Measurements from ENCODE around the gene PRRT4.

DNA sequence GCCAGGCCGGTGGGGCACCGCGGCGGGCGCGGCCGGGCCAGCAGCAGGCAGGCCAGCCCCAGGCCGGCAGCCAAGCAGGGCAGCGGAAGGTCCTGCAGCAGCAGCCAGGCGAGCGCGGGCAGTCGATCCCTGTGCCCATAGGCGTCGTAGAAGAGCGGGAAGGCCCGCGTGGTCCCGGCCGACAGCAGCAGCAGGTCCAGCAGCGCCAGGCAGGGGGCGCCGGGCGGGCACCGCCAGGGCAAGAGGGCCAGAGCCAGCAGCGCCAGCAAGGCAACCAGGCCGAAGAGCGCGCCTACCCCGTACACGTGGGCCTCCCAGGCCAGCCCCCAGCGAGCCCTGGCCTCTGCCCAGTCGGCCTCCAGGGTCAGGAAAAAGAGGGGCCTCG lies 9.3 kb downstream of the PRRT4 start:
- no peak for TF ChIP-seq EZH2 (IDR thresholded peaks at IDR 0.05; ENCODE audit: low read length, missing control alignments)
- TF ChIP-seq CTCF (conservative IDR thresholded peaks at IDR 0.05 in 1 of 2, IDR thresholded peaks at IDR 0.05 in 1 of 2; ENCODE audit: low read depth in 1 of 2, low read length in 2 of 2): peak; percentile 24 to 40
